Neuronal stem cell (in vitro differentiated cells): Measurements from ENCODE around the gene BPIFA1.

Experiments used
- DNase-seq: peaks from one replicate; pipeline ENCODE4 v3.0.0-alpha.2; 2013; ENCODE audit warnings: low spot score
- H2AFZ ChIP-seq: one replicate; pipeline ENCODE4 v1.6.1; 2013; ENCODE audit warnings: mild to moderate bottlenecking, low read length, inconsistent platforms
- H2AK5ac ChIP-seq: 2 replicates; pipeline ENCODE4 v1.6.1; 2013; ENCODE audit warnings: low read depth, mild to moderate bottlenecking, inconsistent platforms, low read length, moderate library complexity, mixed read lengths
- H2BK120ac ChIP-seq: 2 replicates; pipeline ENCODE4 v1.6.1; 2013; ENCODE audit warnings: low read depth, mild to moderate bottlenecking, inconsistent platforms, low read length, moderate library complexity, mixed read lengths
- H2BK12ac ChIP-seq: one replicate; pipeline ENCODE4 v1.6.1; 2013; ENCODE audit warnings: low read length, inconsistent platforms
- H2BK15ac ChIP-seq: 2 replicates; pipeline ENCODE4 v1.6.1; 2013; ENCODE audit warnings: mild to moderate bottlenecking, low read length, inconsistent platforms, mixed read lengths
- H2BK5ac ChIP-seq: one replicate; pipeline ENCODE4 v1.6.1; 2013; ENCODE audit warnings: inconsistent platforms, mild to moderate bottlenecking, low read length, moderate library complexity
- H3K14ac ChIP-seq: one replicate; pipeline ENCODE4 v1.6.1; 2013; ENCODE audit warnings: low read length, inconsistent platforms
- H3K18ac ChIP-seq: 2 replicates; pipeline ENCODE4 v1.6.1; 2013; ENCODE audit warnings: low read length, inconsistent platforms
- H3K23ac ChIP-seq: 2 replicates; pipeline ENCODE4 v1.6.1; 2013; ENCODE audit warnings: low read depth, mild to moderate bottlenecking, mixed read lengths, low read length, inconsistent platforms; ENCODE audit not compliant: poor library complexity
- H3K27ac ChIP-seq: replicated peaks from 3 replicates; pipeline ENCODE4 v1.5.1; 2013; ENCODE audit warnings: low read length, inconsistent platforms
- H3K27me3 ChIP-seq, 3 experiments: 2 replicates each; pipeline ENCODE4 v1.6.1; 2013; ENCODE audit warnings: low read length in 3 of 3, mild to moderate bottlenecking in 2 of 3, inconsistent platforms in 1 of 3, low read depth in 1 of 3, mixed read lengths in 1 of 3, moderate library complexity in 1 of 3; ENCODE audit not compliant: control insufficient read depth in 3 of 3, insufficient read depth in 3 of 3
- H3K36me3 ChIP-seq, 2 donors: replicated peaks in 1 of 2; 2 replicates each; pipeline ENCODE4 v1.6.1; 2013; ENCODE audit warnings: low read length in 2 of 2; ENCODE audit not compliant: control insufficient read depth in 2 of 2, insufficient read depth in 2 of 2
- H3K4ac ChIP-seq: 2 replicates; pipeline ENCODE4 v1.6.1; 2013; ENCODE audit warnings: inconsistent platforms, mild to moderate bottlenecking, low read length, moderate library complexity
- H3K4me1 ChIP-seq, 2 donors: 1 replicate in 1 of 2; 2 replicates in 1 of 2; pipeline ENCODE4 v1.6.1; 2013; ENCODE audit warnings: low read length in 2 of 2, low read depth in 1 of 2; ENCODE audit not compliant: control insufficient read depth in 2 of 2, insufficient read depth in 1 of 2
- H3K4me2 ChIP-seq: one replicate; pipeline ENCODE4 v1.6.1; 2013; ENCODE audit warnings: mild to moderate bottlenecking, low read length, inconsistent platforms; ENCODE audit not compliant: insufficient read depth, poor library complexity, severe bottlenecking
- H3K4me3 ChIP-seq, 2 donors: 2 replicates each; pipeline ENCODE4 v1.5.1; 2013; ENCODE audit warnings: low read length in 2 of 2, mild to moderate bottlenecking in 2 of 2, inconsistent platforms in 1 of 2, moderate library complexity in 1 of 2
- H3K79me1 ChIP-seq: one replicate; pipeline ENCODE4 v1.6.1; 2013; ENCODE audit warnings: low read depth, mild to moderate bottlenecking, inconsistent platforms, low read length, moderate library complexity
- H3K9ac ChIP-seq: one replicate; pipeline ENCODE4 v1.6.1; 2013; ENCODE audit warnings: mild to moderate bottlenecking, low read depth, low read length, inconsistent platforms; ENCODE audit not compliant: poor library complexity
- H3K9me3 ChIP-seq, 2 donors: replicated peaks in 1 of 2; 2 replicates each; pipeline versions ENCODE3 to v1.6.1; 2013; ENCODE audit warnings: low read length in 2 of 2, mild to moderate bottlenecking in 2 of 2, inconsistent platforms in 1 of 2, low read depth in 1 of 2, mixed read lengths in 1 of 2, moderate library complexity in 1 of 2; ENCODE audit not compliant: control insufficient read depth in 2 of 2, insufficient read depth in 1 of 2
- H4K8ac ChIP-seq: one replicate; pipeline ENCODE4 v1.6.1; 2013; ENCODE audit warnings: low read depth, mild to moderate bottlenecking, inconsistent platforms, low read length, moderate library complexity
- H4K91ac ChIP-seq: one replicate; pipeline ENCODE4 v1.6.1; 2013; ENCODE audit warnings: low read length, low read depth, mild to moderate bottlenecking, inconsistent platforms; ENCODE audit not compliant: poor library complexity
- WGBS, 2 donors: extraction: QIAGEN DNeasy Blood & Tissue Kit; methylation state at CpG; one replicate each; pipeline ENCODE4 v1.1.7; 2013; ENCODE audit warnings: missing lambda C conversion rate in 2 of 2, mixed read lengths in 1 of 2; ENCODE audit not compliant: insufficient read length in 2 of 2, insufficient replicate concordance in 1 of 2; ENCODE audit errors: extremely low coverage in 2 of 2; 5-methylcytosine and 5-hydroxymethylcytosine counted together

BPIFA1 gene

DNA sequence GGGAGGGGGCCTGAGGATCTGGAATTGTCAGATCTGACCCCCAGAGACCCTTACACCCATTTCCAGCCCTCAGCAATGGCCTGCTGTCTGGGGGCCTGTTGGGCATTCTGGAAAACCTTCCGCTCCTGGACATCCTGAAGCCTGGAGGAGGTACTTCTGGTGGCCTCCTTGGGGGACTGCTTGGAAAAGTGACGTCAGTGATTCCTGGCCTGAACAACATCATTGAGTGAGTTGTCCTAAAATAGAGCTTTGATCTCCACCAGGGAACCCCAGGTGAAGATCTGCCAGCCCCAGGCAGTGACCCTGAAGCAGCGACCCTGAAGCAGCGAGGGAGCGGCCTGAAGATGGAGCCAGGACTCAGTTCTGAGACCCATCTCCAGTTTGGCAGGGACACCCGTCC, 2.2 kb downstream of the BPIFA1 start:
- Histone ChIP-seq H4K91ac (no peak overlapping the region), H3K18ac (no peak overlapping the region), H3K4me2 (no peak overlapping the region), H3K36me3 (no peaks in the 10 kb centered on the region), H3K4ac (no peak overlapping the region), H2BK12ac (no peak overlapping the region), H3K79me1 (no peaks in the 10 kb centered on the region), H3K23ac (no peak overlapping the region), H4K8ac (no peak overlapping the region), H3K27me3 (no peaks in the 10 kb centered on the region), H3K9ac (peak overlapping the region; percentile 7), H3K4me3 (no peak overlapping the region), H2BK120ac (no peak overlapping the region), H2AK5ac (no peak overlapping the region), H3K27ac (no peak overlapping the region), H2BK15ac (no peak overlapping the region), H2BK5ac (no peak overlapping the region), H3K9me3 (no peaks in the 10 kb centered on the region), H2AFZ (no peak overlapping the region), H3K14ac (no peak overlapping the region), H3K4me1 (no peaks in the 10 kb centered on the region)
- DNase-seq = no peak
- WGBS, 2 donors = no CpG with 5 or more reads among the region's 6 CpGs

GRCh38 chr20:33239418-33239817, 3.6 kb downstream of the BPIFA1 start:
- H4K91ac ChIP-seq = no peak overlapping the region
- H3K36me3 ChIP-seq = no peaks in the 10 kb centered on the region
- no peak overlapping the region for H2BK12ac ChIP-seq
- H3K4me2 ChIP-seq = no peak overlapping the region
- no peak overlapping the region for H2BK15ac ChIP-seq
- H3K9me3 ChIP-seq = no peaks in the 10 kb centered on the region
- no peak overlapping the region for H3K14ac ChIP-seq
- H2BK120ac ChIP-seq = no peak overlapping the region
- H3K23ac ChIP-seq = no peak overlapping the region
- no peak overlapping the region for H3K18ac ChIP-seq
- H3K4me3 ChIP-seq = no peak overlapping the region
- H3K27me3 ChIP-seq = no peaks in the 10 kb centered on the region
- H3K79me1 ChIP-seq = no peaks in the 10 kb centered on the region
- no peak for DNase-seq
- no peaks in the 10 kb centered on the region for H3K4me1 ChIP-seq
- no CpG with 5 or more reads among the region's 1 CpG for WGBS, 2 donors
- no peak overlapping the region for H2AK5ac ChIP-seq
- H3K4ac ChIP-seq = no peak overlapping the region
- no peak overlapping the region for H3K9ac ChIP-seq
- H4K8ac ChIP-seq = no peak overlapping the region
- no peak overlapping the region for H3K27ac ChIP-seq
- no peak overlapping the region for H2BK5ac ChIP-seq
- H2AFZ ChIP-seq = no peak overlapping the region

DNA sequence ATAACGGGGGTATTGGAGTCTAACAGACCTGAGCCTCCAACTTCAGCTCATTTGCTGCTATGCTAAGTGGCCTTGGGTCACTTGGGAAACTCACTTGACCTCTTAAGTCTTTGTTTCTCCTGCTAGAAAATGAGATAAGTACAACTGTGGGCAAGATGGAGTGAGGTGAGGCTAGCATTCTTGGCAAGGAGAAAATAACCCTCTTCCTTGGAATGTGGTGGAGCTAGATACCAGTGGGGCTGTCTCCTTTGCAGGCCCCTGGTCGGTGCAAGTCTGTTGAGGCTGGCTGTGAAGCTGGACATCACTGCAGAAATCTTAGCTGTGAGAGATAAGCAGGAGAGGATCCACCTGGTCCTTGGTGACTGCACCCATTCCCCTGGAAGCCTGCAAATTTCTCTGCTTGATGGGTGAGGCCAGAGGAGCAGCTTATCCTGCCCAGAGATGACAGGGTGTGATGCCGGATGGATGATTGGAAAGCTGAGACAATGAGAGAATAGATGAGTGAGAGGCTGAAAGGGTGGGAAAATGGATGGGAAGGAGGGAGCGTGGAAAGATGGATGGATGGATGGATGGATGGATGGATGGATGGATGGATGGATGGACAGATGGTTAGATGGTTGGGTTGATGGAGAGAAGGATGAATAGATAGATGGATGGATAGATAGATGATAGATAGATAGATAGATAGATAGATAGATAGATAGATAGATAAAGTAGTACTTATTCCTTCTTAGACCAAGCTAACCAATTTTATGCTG, 4.4 kb downstream of the BPIFA1 start:
- no peak overlapping the region for H2AFZ ChIP-seq
- no peak overlapping the region for H2AK5ac ChIP-seq
- DNase-seq = no peak
- no peak overlapping the region for H2BK5ac ChIP-seq
- no peaks in the 10 kb centered on the region for H3K36me3 ChIP-seq
- H3K18ac ChIP-seq = no peak overlapping the region
- H4K91ac ChIP-seq = no peak overlapping the region
- no peak overlapping the region for H3K4me2 ChIP-seq
- no peaks in the 10 kb centered on the region for H3K79me1 ChIP-seq
- H3K4me3 ChIP-seq = no peak overlapping the region
- no peak overlapping the region for H3K14ac ChIP-seq
- H2BK120ac ChIP-seq = no peak overlapping the region
- H3K9me3 ChIP-seq = no peaks in the 10 kb centered on the region
- no peaks in the 10 kb centered on the region for H3K4me1 ChIP-seq
- H3K4ac ChIP-seq = no peak overlapping the region
- H3K27ac ChIP-seq = no peak overlapping the region
- no peak overlapping the region for H3K9ac ChIP-seq
- no peak overlapping the region for H2BK15ac ChIP-seq
- no peak overlapping the region for H2BK12ac ChIP-seq
- H3K27me3 ChIP-seq = no peaks in the 10 kb centered on the region
- no peak overlapping the region for H4K8ac ChIP-seq
- no peak overlapping the region for H3K23ac ChIP-seq
- 100% methylated on average over 1 of the region's 4 CpGs; no CpG with 5 or more reads in 1 of the 2 donors for WGBS, 2 donors

- no CpG with 5 or more reads among the region's 5 CpGs for WGBS, 2 donors
Measured at GRCh38 chr20:33240923-33241322, 5.1 kb downstream of the BPIFA1 start.

More at GRCh38 chr20:33240923-33241322, 5.1 kb downstream of the BPIFA1 start:
- Histone ChIP-seq H2BK15ac (no peak overlapping the region), H4K91ac (no peak overlapping the region), H3K23ac (no peak overlapping the region), H3K9ac (no peak overlapping the region), H3K4me1 (no peaks in the 10 kb centered on the region), H3K27me3 (no peaks in the 10 kb centered on the region), H3K36me3 (no peaks in the 10 kb centered on the region), H3K79me1 (no peaks in the 10 kb centered on the region), H2BK5ac (no peak overlapping the region), H3K4me3 (no peak overlapping the region), H2BK120ac (no peak overlapping the region), H2AK5ac (no peak overlapping the region), H3K27ac (no peak overlapping the region), H4K8ac (no peak overlapping the region), H3K18ac (no peak overlapping the region), H3K4ac (no peak overlapping the region), H3K4me2 (no peak overlapping the region), H2AFZ (no peak overlapping the region), H3K9me3 (no peaks in the 10 kb centered on the region), H2BK12ac (no peak overlapping the region), H3K14ac (no peak overlapping the region)
- DNase-seq = no peak
